Fibroblast of pulmonary artery (primary cell): ENCODE results near the gene TYW1B.
"Not testable (repeated sequence)": the region's sequence is repeated elsewhere in the genome, so short reads cannot be mapped to it uniquely, and the experiment has no call there.

Source experiments
- DNase-seq: peaks from one replicate; pipeline ENCODE4 v3.0.0-alpha.2; 2010; ENCODE audit warnings: low read depth
- H3K4me3 ChIP-seq: replicated peaks from 2 replicates; pipeline ENCODE4 v1.5.1; 2011; ENCODE audit warnings: low read depth, mild to moderate bottlenecking, control low read depth, low read length, moderate library complexity
- TF ChIP-seq, protein P1 (sequence below): IDR thresholded peaks from 2 replicates; pipeline ENCODE4 v1.5.1; 2011; ENCODE audit warnings: mild to moderate bottlenecking, control low read depth, low read length, inconsistent platforms; ENCODE audit errors: missing control alignments

The TYW1B gene

DNA sequence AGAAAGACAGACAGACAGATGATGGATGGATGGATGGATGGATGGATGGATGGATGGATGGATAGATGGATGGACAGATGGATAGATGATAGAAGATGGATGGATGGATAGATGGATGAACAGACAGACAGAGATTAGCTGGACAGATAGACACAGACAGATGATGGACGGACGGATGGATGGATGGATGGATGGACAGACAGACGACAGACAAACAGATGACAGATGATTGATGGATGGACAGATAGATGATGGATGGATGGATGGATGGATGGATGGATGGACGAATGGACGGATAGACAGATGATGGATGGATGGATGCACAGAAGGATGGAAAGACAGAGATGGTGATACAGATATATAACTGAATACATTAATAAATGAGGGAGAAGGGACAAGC is 224.9 kb downstream of the TYW1B start:
- DNase-seq: no peak
- no peak overlapping the region for H3K4me3 ChIP-seq
- TF ChIP-seq, protein P1, sequence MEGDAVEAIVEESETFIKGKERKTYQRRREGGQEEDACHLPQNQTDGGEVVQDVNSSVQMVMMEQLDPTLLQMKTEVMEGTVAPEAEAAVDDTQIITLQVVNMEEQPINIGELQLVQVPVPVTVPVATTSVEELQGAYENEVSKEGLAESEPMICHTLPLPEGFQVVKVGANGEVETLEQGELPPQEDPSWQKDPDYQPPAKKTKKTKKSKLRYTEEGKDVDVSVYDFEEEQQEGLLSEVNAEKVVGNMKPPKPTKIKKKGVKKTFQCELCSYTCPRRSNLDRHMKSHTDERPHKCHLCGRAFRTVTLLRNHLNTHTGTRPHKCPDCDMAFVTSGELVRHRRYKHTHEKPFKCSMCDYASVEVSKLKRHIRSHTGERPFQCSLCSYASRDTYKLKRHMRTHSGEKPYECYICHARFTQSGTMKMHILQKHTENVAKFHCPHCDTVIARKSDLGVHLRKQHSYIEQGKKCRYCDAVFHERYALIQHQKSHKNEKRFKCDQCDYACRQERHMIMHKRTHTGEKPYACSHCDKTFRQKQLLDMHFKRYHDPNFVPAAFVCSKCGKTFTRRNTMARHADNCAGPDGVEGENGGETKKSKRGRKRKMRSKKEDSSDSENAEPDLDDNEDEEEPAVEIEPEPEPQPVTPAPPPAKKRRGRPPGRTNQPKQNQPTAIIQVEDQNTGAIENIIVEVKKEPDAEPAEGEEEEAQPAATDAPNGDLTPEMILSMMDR: no peak

DNA sequence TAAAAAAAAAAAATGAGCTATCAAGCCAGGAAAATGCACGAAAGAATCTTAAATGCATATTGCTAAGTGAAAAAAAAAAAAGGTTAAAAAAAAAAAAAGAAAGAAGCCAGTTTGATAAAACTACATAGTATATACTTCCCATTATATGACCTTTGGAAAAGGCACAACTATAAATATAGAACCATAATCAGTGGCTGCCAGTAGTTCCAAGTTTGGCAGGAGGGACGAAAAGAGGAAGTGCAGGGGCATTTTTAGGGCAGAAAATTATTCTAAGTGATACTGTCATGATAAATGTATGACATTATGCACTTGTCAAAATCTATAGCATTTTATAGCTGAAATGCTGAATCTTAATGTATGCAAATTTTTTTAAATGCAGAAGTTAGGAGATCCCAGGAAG is 226.3 kb downstream of the TYW1B start:
- H3K4me3 ChIP-seq, DNase-seq: not testable (repeated sequence)

DNA sequence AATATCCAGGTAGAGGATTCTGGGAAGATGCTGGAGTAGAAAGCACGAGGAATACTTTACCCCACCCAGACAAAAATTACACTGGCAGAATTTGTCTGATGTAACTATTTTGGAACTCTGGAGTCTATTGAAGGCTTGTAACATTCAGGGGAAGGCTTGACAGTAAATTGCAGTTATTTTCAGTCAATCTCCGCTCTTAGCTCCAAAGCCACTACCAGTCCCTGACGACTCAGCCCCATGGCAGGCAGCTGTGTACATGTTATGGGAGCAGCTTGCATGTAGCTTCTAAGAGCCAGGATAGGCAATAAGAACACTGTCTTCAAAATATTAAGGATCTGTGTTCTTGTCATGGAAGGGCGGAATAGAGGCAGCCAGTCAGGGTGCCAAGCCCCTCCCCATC is 238.0 kb downstream of the TYW1B start:
- DNase-seq: not testable (repeated sequence)

DNA sequence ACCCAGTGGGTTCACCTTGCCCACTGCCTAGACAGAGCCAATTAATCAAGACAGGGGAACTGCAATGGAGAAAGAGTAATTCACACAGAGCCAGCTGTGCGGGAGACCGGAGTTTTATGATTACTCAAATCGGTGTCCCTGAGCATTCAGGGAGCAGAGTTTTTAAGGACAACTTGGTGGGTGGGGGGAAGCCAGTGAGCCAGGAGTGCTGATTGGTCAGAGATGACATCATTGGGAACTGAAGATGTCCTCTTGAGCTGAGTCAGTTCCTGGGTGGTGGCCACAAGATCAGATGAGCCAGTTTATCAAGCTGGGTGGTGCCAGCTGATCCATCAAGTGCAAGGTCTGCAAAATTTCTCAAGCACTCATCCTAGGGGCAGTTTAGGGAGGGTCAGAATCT is 240.7 kb downstream of the TYW1B start:
- not testable (repeated sequence) for DNase-seq, H3K4me3 ChIP-seq

More for the DNA sequence above, 238.0 kb downstream of the TYW1B start:
- not testable (repeated sequence) for H3K4me3 ChIP-seq

DNA sequence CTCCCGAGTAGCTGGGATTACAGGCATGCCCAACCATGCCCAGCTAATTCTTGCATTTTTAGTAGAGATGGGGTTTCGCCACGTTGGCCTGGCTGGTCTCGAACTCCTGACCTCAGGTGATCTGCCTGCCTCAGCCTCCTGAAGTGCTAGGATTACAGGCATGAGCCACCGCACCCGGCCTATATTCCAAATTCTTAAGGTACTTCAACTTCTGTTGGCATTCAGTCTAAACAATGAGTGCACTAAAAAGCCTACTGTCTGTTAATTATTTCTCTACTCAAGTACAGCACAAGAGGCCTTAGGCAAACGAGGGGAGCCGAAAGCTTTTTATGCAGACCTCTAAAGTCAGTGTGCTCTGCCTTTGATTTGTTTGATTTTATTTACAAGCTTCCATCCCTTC is 243.4 kb downstream of the TYW1B start:
- not testable (repeated sequence) for H3K4me3 ChIP-seq, DNase-seq

DNA sequence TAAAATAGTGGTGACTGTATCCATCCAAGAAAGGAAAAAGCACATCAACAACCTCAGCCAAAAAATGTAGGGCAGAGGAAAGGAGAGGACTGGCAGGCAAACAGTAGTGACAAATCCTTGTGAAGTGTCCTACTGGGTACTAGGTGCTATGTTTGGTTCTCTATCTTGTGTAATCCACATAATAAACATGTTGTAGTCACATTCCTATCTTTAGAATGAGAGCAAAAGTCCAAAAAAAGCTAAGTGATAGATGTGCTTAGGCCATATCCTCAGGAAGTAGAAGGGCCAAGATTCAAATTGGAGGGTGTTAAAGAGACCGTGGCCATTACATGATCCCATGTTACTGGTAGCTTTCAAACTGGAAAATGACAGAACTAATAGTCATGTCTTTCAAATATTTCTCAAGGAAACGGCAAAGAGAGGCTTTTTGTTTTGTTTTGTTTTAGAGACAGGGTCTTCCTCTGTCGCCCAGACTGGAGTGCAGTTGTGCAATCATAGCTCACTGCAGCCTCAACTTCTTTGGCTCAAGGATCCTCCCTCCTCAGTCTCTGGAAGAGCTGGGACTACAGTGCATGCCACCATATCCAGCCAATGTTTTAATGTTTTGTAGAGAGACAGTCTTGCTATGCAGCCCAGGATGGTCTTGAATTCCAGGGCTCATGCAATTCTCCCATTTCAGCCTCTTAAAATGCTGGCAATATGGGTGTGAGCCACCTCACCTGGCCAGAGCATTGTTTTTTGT is 244.2 kb downstream of the TYW1B start:
- DNase-seq: peak; percentile 4
- H3K4me3 ChIP-seq: not testable (repeated sequence)

DNA sequence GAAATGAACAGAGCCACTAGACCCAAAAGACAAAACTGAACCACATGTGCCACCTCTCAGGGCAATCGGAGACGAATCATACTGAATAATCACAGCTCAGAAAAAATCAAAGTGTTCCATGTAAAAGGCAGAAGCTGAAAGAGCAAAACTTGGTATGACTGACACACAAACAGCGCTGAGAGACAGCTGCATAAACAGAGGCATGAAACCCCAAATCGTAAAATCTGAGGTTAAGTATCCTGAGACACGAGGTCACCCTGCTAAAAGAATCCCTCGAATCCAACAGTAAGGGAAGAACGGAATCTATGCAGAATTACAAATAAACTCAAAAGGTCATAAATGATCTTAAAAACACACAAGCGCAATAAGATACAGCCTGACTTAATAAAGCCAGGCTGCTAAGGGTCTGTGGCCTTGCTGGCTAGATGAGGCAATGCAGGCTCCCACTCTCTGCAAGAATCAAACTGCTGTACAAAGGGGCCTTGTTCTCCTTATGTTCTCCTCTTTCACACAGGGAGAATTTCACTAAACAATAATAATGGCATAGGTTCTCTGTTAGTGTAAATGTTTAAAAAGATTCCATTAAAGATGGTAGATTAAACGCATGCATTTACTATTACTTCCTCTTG is 247.7 kb downstream of the TYW1B start:
- H3K4me3 ChIP-seq, DNase-seq: not testable (repeated sequence)

DNA sequence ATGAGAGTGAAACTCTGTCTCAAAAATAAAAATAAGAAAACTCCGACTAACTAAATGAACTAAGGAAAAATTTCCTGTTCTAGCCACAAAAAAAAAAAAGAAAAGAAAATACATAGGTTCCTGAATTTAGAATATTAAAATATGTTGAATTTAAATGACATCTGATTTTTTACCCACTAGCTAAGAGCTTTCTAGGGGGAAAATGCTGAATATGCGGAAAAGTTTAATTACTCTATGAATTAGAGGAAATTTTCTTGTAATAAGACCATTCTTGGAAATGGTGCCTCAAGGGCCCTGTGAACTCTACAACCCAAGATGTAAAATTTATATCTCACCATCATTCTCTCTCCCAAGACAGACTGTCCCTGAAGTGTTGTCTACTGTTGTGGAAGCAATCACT is 250.9 kb downstream of the TYW1B start:
- no peak overlapping the region for H3K4me3 ChIP-seq
- DNase-seq: no peak
- TF ChIP-seq, protein P1: no peak

DNA sequence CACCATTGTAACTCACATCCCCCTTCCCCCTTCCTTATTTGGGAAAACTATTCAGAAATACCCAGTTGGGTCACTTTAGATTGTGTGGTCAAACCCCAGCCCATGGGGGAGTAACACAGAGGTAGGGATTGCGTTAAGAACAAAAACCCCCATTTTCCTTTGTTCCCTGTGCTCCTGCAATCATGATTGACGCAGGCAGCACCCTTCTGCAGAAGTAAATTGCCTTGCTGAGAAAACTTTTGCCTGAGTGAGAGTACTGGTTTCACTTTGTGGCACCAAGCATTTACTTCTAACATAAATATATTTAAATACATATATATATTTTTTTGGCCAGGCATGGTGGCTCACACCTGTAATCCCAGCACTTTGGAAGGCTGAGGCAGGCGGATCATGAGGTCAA is 266.0 kb downstream of the TYW1B start:
- not testable (repeated sequence) for H3K4me3 ChIP-seq, DNase-seq

DNA sequence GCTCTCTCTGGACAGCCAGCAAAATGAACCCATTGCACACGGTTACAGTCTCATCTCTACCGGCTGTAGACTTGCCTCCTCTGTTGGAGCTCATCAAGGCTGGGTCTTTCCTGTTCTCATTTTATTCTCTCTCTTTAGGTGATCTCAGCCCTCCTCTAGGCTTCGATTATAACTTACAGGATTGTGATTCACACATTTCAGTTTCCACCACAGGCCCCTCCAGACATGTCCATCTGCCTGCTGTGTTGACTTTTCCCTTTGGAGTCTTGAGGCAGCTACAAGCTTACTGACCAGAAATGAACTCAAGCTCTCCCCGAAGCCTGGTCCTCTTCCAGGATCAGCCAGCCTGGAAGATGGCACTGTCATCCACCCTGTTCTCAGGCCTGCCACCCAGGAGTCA is 268.5 kb downstream of the TYW1B start:
- not testable (repeated sequence) for H3K4me3 ChIP-seq, DNase-seq

DNA sequence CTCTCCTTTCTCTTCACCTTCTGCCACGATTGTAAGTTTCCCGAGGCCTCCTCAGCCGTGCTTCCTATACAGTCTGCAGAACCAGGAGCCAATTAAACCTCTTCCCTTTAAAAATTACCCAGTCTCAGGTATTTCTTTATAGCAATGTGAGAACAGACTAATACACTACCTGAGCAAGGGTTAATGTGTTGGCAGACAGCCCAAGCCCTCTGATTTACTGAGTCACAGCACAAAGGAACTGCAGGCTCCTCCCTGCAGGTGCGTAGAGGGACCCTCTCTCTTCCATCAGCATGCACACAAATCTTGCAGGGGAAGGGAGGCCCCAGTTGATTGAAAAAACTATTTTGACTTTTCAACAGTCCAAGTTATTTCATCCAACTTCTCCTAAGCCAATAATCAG is 271.3 kb downstream of the TYW1B start:
- DNase-seq: not testable (repeated sequence)

DNA sequence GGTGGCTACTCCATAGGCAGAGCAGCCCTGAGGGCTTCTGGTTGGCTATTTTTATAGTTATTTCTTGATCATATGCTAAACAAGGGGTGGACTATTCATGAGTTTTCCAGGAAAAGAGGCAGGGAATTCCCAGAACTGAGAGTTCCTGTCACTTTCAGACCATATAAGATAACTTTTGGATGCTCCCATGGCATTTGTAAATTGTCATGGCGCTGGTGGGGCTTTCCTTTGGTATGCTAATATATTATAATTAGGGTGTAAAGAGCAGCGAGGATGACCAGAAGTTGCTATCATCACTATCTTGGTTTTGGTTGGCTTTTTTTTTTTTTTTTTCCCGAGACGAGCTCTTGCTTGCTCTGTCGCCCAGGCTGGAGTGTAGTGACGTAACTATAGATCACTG is 272.8 kb downstream of the TYW1B start:
- not testable (repeated sequence) for H3K4me3 ChIP-seq, DNase-seq

More for the DNA sequence above, 271.3 kb downstream of the TYW1B start:
- H3K4me3 ChIP-seq: not testable (repeated sequence)

DNA sequence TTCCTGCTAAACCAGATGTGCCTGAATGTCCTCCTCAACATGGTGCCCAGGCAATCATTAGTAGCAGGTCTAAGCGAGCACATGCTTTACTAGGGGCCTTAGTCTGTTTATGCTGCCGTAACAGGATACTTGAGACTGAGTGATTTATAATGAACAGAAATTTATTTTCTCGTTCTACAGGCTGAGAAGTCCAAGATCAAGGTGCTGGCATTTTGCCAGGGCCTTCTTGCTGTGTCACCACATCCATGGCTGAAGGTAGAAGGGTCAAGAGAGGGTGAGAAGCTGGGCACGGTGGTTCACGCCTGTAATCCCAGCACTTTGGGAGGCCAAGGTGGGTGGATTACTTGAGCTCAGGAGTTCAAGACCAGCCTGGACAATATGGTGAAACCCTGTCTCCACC is 273.6 kb downstream of the TYW1B start:
- not testable (repeated sequence) for DNase-seq

DNA sequence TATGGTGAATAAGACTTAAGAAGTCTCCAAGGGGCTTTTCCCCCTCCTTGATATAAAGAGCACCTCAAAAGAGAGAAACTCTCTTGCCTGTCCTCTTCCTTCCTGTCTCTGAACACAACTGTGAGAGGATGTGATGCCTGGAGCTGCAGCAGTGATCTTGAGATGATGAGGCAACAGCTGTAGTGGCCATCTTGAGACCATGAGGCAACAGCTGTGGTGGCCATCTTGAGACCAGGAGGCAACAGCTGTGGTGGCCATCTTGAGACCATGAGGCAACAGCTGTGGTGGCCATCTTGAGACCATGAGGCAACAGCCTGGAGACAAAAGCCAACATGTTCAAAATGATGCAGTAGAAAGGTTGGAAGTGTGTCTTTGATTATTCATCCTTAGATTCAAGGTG is 277.5 kb downstream of the TYW1B start:
- not testable (repeated sequence) for H3K4me3 ChIP-seq, DNase-seq

More for the DNA sequence above, 273.6 kb downstream of the TYW1B start:
- H3K4me3 ChIP-seq: not testable (repeated sequence)

DNA sequence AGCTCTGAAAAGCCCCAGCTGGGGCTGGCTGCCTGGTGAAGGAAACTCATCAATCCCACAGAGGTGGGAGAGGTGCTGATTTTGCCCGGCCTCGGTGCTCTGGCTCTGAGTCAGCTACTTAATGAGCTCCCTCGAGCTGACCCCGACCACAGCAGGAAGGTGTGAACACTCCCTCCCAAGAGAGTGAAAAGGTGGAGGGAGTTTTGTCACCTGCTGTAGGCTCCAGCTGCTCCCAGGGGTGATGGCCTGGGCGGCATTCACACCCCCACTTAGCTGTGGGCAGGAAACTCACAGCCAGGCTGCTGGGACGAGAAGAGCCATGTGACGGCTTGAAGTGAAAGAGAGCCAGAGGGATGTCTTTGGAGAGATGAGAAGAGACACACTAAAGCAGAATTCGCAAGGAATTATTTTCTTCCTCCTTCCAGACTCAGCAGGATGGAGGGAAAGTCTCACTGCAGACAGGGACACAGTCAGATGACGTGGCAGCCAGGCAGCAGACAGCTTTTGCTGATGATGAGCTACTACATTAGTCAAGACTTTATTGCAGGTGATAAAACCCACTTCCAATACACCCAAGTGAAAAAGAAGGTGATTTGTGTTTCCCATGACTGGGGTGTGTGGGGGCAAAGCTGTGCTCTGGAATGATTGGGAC is 281.3 kb downstream of the TYW1B start:
- not testable (repeated sequence) for H3K4me3 ChIP-seq, DNase-seq

DNA sequence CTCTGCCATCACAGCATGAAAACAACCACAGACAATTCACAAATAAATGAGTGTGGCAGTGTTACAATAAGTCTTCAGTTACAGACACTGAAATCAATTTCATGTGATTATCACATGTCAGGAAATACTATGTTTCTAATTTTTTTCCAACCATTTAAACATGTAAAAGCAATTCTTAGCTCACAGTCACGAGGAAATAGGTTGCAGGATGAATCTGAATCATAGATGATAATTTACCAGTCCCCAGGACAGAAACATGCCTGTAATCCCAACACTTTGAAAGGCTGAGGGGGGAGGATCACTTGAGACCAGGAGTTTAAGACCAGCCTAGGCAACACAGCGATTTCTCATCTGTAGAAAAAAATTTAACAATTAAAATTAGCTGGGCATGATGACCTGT is 283.5 kb downstream of the TYW1B start:
- not testable (repeated sequence) for DNase-seq, H3K4me3 ChIP-seq
